C4-2B (cell line): ENCODE measurements around the gene RPL10.

Experiments
- H3K27ac ChIP-seq: fragments of 450-650 bp; 2 replicates; pipeline ENCODE4 v1.5.1; 2017
- CTCF ChIP-seq: fragments of 450-650 bp; conservative IDR thresholded peaks from 2 replicates; pipeline ENCODE4 v1.5.1; 2017; ENCODE audit warnings: mild to moderate bottlenecking
- ZFX ChIP-seq: fragments of 450-650 bp; IDR thresholded peaks from 2 replicates; pipeline ENCODE4 v1.6.1; 2017

Gene RPL10

GRCh38 chrX:154356596-154356995 is 41.6 kb upstream of the RPL10 start:
- no peak for TF ChIP-seq CTCF
- TF ChIP-seq ZFX = no peak
- no peak overlapping the region for H3K27ac ChIP-seq

GRCh38 chrX:154357205-154357604 is 41.0 kb upstream of the RPL10 start:
- TF ChIP-seq CTCF (no peak), ZFX (no peak)
- no peak overlapping the region for H3K27ac ChIP-seq

GRCh38 chrX:154358011-154358410 is 40.2 kb upstream of the RPL10 start:
- TF ChIP-seq ZFX (no peak), CTCF (no peak)
- H3K27ac ChIP-seq = no peak overlapping the region

- no peak for TF ChIP-seq ZFX
- TF ChIP-seq CTCF = no peak
Measured at GRCh38 chrX:154358829-154359228, 39.3 kb upstream of the RPL10 start.

GRCh38 chrX:154359362-154360154 is 38.6 kb upstream of the RPL10 start:
- TF ChIP-seq CTCF (no peak), ZFX (no peak)
- H3K27ac ChIP-seq = no peak overlapping the region

More at GRCh38 chrX:154358829-154359228, 39.3 kb upstream of the RPL10 start:
- no peak overlapping the region for H3K27ac ChIP-seq

- TF ChIP-seq ZFX (no peak), CTCF (no peak)
- H3K27ac ChIP-seq = no peak overlapping the region
Measured at GRCh38 chrX:154360155-154360713, 37.9 kb upstream of the RPL10 start.

GRCh38 chrX:154362085-154362742 is 36.0 kb upstream of the RPL10 start:
- no peak overlapping the region for H3K27ac ChIP-seq

More at GRCh38 chrX:154362085-154362742, 36.0 kb upstream of the RPL10 start:
- TF ChIP-seq ZFX (no peak), CTCF (no peak)
